Left ventricle myocardium inferior (tissue), 1 donor: ENCODE results near the gene KCNK3. TPM values are rescaled to one million over a fixed set of nuclear protein-coding genes. Genes with fewer than 3 reads are reported as not detected.

Experiments
- DNase-seq: peaks from one replicate; pipeline ENCODE4 v3.0.0-alpha.2; 2020
- H3K27ac ChIP-seq: fragments of 200-600 bp; replicated peaks from 2 replicates; pipeline ENCODE4 v1.8.0; 2021
- H3K27me3 ChIP-seq: fragments of 200-600 bp; 2 replicates; pipeline ENCODE4 v1.8.0; 2021; ENCODE audit warnings: low read depth
- H3K36me3 ChIP-seq: fragments of 200-600 bp; 2 replicates; pipeline ENCODE4 v1.8.0; 2021
- H3K4me1 ChIP-seq: fragments of 200-600 bp; 2 replicates; pipeline ENCODE4 v1.8.0; 2021
- H3K4me3 ChIP-seq: fragments of 200-600 bp; 2 replicates; pipeline ENCODE4 v1.8.0; 2021; ENCODE audit warnings: mild to moderate bottlenecking, moderate library complexity
- H3K9me3 ChIP-seq: fragments of 200-600 bp; replicated peaks from 2 replicates; pipeline ENCODE4 v1.8.0; 2021
- CTCF ChIP-seq: fragments of 200-600 bp; IDR thresholded peaks from 2 replicates; pipeline ENCODE4 v1.8.0; 2021; ENCODE audit warnings: antibody characterized with exemption, mild to moderate bottlenecking, borderline replicate concordance
- intact Hi-C: fragments of 100-400 bp; cut with micrococcal nuclease; formaldehyde crosslinking; loops from one replicate; pipeline ENCODE4 v1.11.0; 2022
- total RNA-seq: library from RNA; stranded (reverse); fragmentation: NEBNext Ultra II Directional; extraction: Animal tissue kit (Norgen Biotek cat#: 25700); gene quantifications from one replicate; pipeline ENCODE4 v1.2.1, GENCODE V29; 2021
- donor health status: DM: no; HTN: yes; CAD: no; lungs with severe emphysema.

Gene KCNK3
- total RNA-seq, 1 donor from 2014 or later: 3.2 TPM

- intact Hi-C loops: no loop called here
- no peak for DNase-seq
Observed at GRCh38 chr2:26735883-26736588, 43.5 kb downstream of the KCNK3 start.

GRCh38 chr2:26737221-26737620 lies 44.7 kb downstream of the KCNK3 start:
- TF ChIP-seq CTCF: no peak
- Histone ChIP-seq H3K9me3 (no peaks in the 10 kb centered on the region), H3K4me3 (no peak overlapping the region), H3K27me3 (no peaks in the 10 kb centered on the region), H3K27ac (no peak overlapping the region), H3K36me3 (no peaks in the 10 kb centered on the region), H3K4me1 (peaks cover 14% of the 10 kb centered on the region)
- DNase-seq: no peak
- intact Hi-C loops: no loop called here

More at GRCh38 chr2:26735883-26736588, 43.5 kb downstream of the KCNK3 start:
- no peak for TF ChIP-seq CTCF
- Histone ChIP-seq H3K4me1 (peaks cover 14% of the 10 kb centered on the region), H3K27me3 (no peaks in the 10 kb centered on the region), H3K4me3 (no peak overlapping the region), H3K36me3 (no peaks in the 10 kb centered on the region), H3K9me3 (no peaks in the 10 kb centered on the region), H3K27ac (no peak overlapping the region)

- TF ChIP-seq CTCF: no peak
Observed at GRCh38 chr2:26738481-26738880, 46.0 kb downstream of the KCNK3 start.

GRCh38 chr2:26739514-26739913 lies 47.0 kb downstream of the KCNK3 start:
- H3K36me3 ChIP-seq: no peaks in the 10 kb centered on the region
- no peak for DNase-seq
- intact Hi-C loops: no loop called here
- no peaks in the 10 kb centered on the region for H3K27me3 ChIP-seq
- no peak overlapping the region for H3K27ac ChIP-seq
- no peak for TF ChIP-seq CTCF
- peaks cover 14% of the 10 kb centered on the region for H3K4me1 ChIP-seq
- H3K4me3 ChIP-seq: no peak overlapping the region
- H3K9me3 ChIP-seq: no peaks in the 10 kb centered on the region

More at GRCh38 chr2:26738481-26738880, 46.0 kb downstream of the KCNK3 start:
- intact Hi-C loops: no loop called here
- Histone ChIP-seq H3K36me3 (no peaks in the 10 kb centered on the region), H3K9me3 (no peaks in the 10 kb centered on the region), H3K27ac (no peak overlapping the region), H3K4me1 (peaks cover 14% of the 10 kb centered on the region), H3K4me3 (no peak overlapping the region), H3K27me3 (no peaks in the 10 kb centered on the region)
- DNase-seq: no peak

- TF ChIP-seq CTCF: no peak
- H3K4me3 ChIP-seq: no peak overlapping the region
- H3K9me3 ChIP-seq: no peaks in the 10 kb centered on the region
- H3K4me1 ChIP-seq: peaks cover 12% of the 10 kb centered on the region
- intact Hi-C loops: no loop called here
- H3K36me3 ChIP-seq: no peaks in the 10 kb centered on the region
- no peaks in the 10 kb centered on the region for H3K27me3 ChIP-seq
- no peak for DNase-seq
- H3K27ac ChIP-seq: no peak overlapping the region
Observed at GRCh38 chr2:26740346-26740745, 47.8 kb downstream of the KCNK3 start.
